Smooth muscle cell (in vitro differentiated cells): ENCODE data around the gene PWP2. TPM values are rescaled to one million over a fixed set of nuclear protein-coding genes. Genes with fewer than 3 reads are reported as not detected.
"Not testable (repeated sequence)": the region's sequence is repeated elsewhere in the genome, so short reads cannot be mapped to it uniquely, and the experiment has no call there.

Source experiments
- DNase-seq: peaks from one replicate; lab custom pipeline; 2025; ENCODE audit not compliant: unreplicated experiment; lab: John Stamatoyannopoulos, UW
- H2AFZ ChIP-seq: fragments of 200-600 bp; sonication (generic); 2 replicates; pipeline ENCODE4 v1.6.0; 2016; ENCODE audit warnings: antibody characterized with exemption, low read depth, mild to moderate bottlenecking
- H3F3A ChIP-seq: fragments of 200-600 bp; sonication (generic); 2 replicates; pipeline ENCODE4 v1.6.0; 2017; ENCODE audit warnings: antibody characterized with exemption, low read depth
- H3K27ac ChIP-seq: fragments of 200-600 bp; sonication (generic); 2 replicates; pipeline ENCODE4 v1.5.1; 2016; ENCODE audit warnings: low read depth, mild to moderate bottlenecking
- H3K27me3 ChIP-seq: fragments of 200-600 bp; sonication (generic); 2 replicates; pipeline ENCODE4 v1.6.1; 2016; ENCODE audit warnings: low read depth, mild to moderate bottlenecking
- H3K36me3 ChIP-seq: fragments of 200-600 bp; sonication (generic); 2 replicates; pipeline ENCODE4 v1.5.1; 2016; ENCODE audit warnings: low read depth
- H3K4me1 ChIP-seq: fragments of 200-600 bp; sonication (generic); 2 replicates; pipeline ENCODE4 v1.5.1; 2016; ENCODE audit warnings: low read depth
- H3K4me2 ChIP-seq: fragments of 200-600 bp; sonication (generic); 2 replicates; pipeline ENCODE4 v1.6.0; 2016; ENCODE audit warnings: mild to moderate bottlenecking
- H3K4me3 ChIP-seq: fragments of 200-600 bp; sonication (generic); 2 replicates; pipeline ENCODE4 v1.5.1; 2016; ENCODE audit warnings: mild to moderate bottlenecking
- H3K79me2 ChIP-seq: fragments of 200-600 bp; sonication (generic); 2 replicates; pipeline ENCODE4 v1.6.0; 2016; ENCODE audit warnings: low read depth, mild to moderate bottlenecking
- H3K9ac ChIP-seq: fragments of 200-600 bp; sonication (generic); 2 replicates; pipeline ENCODE4 v1.6.0; 2016; ENCODE audit warnings: low read depth
- H3K9me3 ChIP-seq: fragments of 200-600 bp; sonication (generic); replicated peaks from 2 replicates; pipeline ENCODE4 v1.5.1; 2016; ENCODE audit warnings: low read depth
- H4K20me1 ChIP-seq: fragments of 200-600 bp; sonication (generic); 2 replicates; pipeline ENCODE4 v1.6.0; 2016; ENCODE audit warnings: low read depth
- WGBS: methylation state at CpG from one replicate; pipeline ENCODE4 v1.1.7; 2016; ENCODE audit warnings: low lambda C conversion rate; 5-methylcytosine and 5-hydroxymethylcytosine counted together
- polyA plus RNA-seq: library from polyadenylated mRNA; unstranded; fragments of >200 nt; fragmentation: Nextera tagmentation; extraction: Ambion mirVana; gene quantifications from 2 replicates; pipeline ENCODE4 v1.2.1, GENCODE V29; 2016
- total RNA-seq: library from RNA; depleted of rRNA; stranded (reverse); fragments of >200 nt; gene quantifications from 2 replicates; pipeline ENCODE4 v1.2.3, GENCODE V29; 2014

PWP2 gene
- total and polyA plus RNA-seq, 2 experiments from 2014 or later = 0.38 to 1.4 TPM

DNA sequence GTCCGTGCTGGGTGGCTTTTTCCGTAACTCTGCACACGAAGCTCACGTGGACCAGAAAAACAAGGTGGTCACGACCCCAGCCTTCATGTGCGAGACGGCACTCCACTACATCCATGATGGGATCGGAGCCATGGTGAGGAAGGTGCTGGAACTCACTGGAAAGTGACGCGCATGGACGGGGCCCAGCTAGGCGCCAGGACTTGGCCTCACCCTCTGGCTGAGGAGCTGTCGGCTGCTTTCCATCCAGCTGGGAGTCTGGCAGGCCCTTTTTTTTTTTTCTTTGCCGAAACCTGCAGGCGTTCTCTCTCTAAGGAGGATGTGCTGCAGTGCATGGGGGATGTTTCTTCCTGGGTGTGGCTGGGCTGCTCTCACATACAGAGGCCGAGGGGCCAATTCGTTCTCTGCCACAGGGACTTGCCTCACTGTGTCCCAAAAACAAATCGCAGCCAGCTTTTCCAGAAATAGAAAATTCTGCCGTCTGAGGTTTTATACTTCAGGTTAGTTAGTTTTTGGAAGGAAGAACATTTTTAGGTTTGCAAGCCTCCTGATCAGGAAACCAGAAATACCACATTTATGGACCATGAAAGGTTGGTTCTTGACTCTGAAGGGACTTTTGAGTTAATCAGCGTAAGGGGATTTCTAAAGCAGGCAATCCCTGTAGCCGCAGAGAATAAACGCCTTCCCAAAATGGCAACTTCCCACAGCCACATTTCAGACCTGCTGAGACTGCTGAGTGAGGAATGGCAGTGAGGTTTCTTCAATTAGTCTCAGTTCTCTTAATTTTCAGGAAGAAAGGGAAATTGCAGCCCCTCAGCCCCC lies 37.8 kb downstream of the PWP2 start:
- not testable (repeated sequence) for H3K4me2 ChIP-seq, H3K9ac ChIP-seq, H3K79me2 ChIP-seq, H3K27me3 ChIP-seq, H4K20me1 ChIP-seq, H3K36me3 ChIP-seq, H3K9me3 ChIP-seq, H2AFZ ChIP-seq, H3K4me1 ChIP-seq, DNase-seq, H3K27ac ChIP-seq, H3K4me3 ChIP-seq, H3F3A ChIP-seq
- WGBS = no CpG with 5 or more reads among the region's 22 CpGs

- H3K4me1 ChIP-seq, H3K36me3 ChIP-seq, H3F3A ChIP-seq, H3K4me3 ChIP-seq, H3K9me3 ChIP-seq, H3K79me2 ChIP-seq, H3K4me2 ChIP-seq, DNase-seq, H3K9ac ChIP-seq, H2AFZ ChIP-seq, H3K27ac ChIP-seq, H3K27me3 ChIP-seq, H4K20me1 ChIP-seq: not testable (repeated sequence)
- no CpG with 5 or more reads among the region's 12 CpGs for WGBS
Measured at GRCh38 chr21:44145616-44146015, 38.4 kb downstream of the PWP2 start.

DNA sequence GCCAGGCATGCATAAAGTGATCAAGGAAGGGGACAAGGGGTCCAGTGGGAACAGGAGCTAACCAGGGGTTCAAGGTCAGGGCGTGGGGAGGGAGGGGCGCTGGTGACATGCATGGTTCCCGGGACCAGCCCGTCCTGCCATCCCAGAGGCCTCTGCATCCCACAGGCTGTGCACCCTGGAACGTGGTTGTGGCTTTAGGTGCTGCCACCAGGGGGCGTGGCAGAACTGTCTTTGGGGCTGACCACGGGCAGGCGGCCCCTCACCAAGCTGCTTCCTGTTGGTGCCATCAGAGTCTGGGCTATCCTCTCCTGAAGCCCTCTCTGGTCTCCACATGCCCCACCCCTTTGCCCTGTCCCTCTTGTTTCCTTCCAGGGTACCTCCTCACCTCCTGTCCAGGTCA lies 39.9 kb downstream of the PWP2 start:
- H3K4me2 ChIP-seq, H3K79me2 ChIP-seq, H3K27ac ChIP-seq, DNase-seq, H3K36me3 ChIP-seq, H3F3A ChIP-seq, H3K9ac ChIP-seq, H3K4me1 ChIP-seq, H3K9me3 ChIP-seq, H2AFZ ChIP-seq, H3K4me3 ChIP-seq, H3K27me3 ChIP-seq, H4K20me1 ChIP-seq: not testable (repeated sequence)
- no CpG with 5 or more reads among the region's 8 CpGs for WGBS

- H3K9ac ChIP-seq, H3K4me3 ChIP-seq, H3K79me2 ChIP-seq, H3K27me3 ChIP-seq, DNase-seq, H3K27ac ChIP-seq, H3K9me3 ChIP-seq, H3K4me2 ChIP-seq, H3K4me1 ChIP-seq, H3F3A ChIP-seq, H2AFZ ChIP-seq, H4K20me1 ChIP-seq, H3K36me3 ChIP-seq: not testable (repeated sequence)
- no CpG with 5 or more reads among the region's 10 CpGs for WGBS
Measured at GRCh38 chr21:44150255-44150654, 43.1 kb downstream of the PWP2 start.

GRCh38 chr21:44153214-44153888 lies 46.2 kb downstream of the PWP2 start:
- H3K4me3 ChIP-seq, H3K79me2 ChIP-seq, H3K27ac ChIP-seq, H3K36me3 ChIP-seq, H3K4me2 ChIP-seq, H3K4me1 ChIP-seq, H3F3A ChIP-seq, DNase-seq, H2AFZ ChIP-seq, H3K27me3 ChIP-seq, H3K9ac ChIP-seq, H4K20me1 ChIP-seq, H3K9me3 ChIP-seq: not testable (repeated sequence)
- no CpG with 5 or more reads among the region's 21 CpGs for WGBS

GRCh38 chr21:44153889-44154228 lies 46.7 kb downstream of the PWP2 start:
- 94% methylated on average over 9 of the region's 17 CpGs for WGBS
- not testable (repeated sequence) for H3K36me3 ChIP-seq, H3K4me2 ChIP-seq, H3K9ac ChIP-seq, H4K20me1 ChIP-seq, H3K4me3 ChIP-seq, H2AFZ ChIP-seq, DNase-seq, H3K27me3 ChIP-seq, H3K9me3 ChIP-seq, H3K79me2 ChIP-seq, H3K4me1 ChIP-seq, H3F3A ChIP-seq, H3K27ac ChIP-seq

DNA sequence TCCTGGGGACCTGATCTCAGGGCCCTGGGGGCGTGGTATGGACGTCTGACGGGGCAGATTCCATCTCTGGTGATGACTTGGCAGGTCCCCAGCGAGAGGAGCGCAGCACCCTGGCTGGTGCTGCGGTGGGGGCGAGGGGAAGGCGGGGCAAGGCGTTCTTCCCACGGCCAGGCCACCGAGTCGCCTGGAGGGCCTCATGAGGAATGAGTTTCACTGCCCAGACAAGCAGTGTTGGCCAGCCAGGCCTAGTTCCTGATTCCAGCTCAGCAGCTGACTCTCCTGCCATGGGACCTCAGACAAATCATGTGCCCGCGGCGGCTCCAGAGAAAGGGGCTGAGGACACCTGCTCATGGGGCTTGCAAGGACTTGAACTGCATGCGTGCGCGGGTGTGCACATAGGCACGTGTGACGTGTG lies 47.6 kb downstream of the PWP2 start:
- not testable (repeated sequence) for H4K20me1 ChIP-seq, H3K9ac ChIP-seq, H3K4me2 ChIP-seq, H3F3A ChIP-seq, H2AFZ ChIP-seq, H3K27ac ChIP-seq, H3K4me3 ChIP-seq, H3K79me2 ChIP-seq, DNase-seq, H3K9me3 ChIP-seq, H3K27me3 ChIP-seq, H3K36me3 ChIP-seq, H3K4me1 ChIP-seq
- no CpG with 5 or more reads among the region's 20 CpGs for WGBS

DNA sequence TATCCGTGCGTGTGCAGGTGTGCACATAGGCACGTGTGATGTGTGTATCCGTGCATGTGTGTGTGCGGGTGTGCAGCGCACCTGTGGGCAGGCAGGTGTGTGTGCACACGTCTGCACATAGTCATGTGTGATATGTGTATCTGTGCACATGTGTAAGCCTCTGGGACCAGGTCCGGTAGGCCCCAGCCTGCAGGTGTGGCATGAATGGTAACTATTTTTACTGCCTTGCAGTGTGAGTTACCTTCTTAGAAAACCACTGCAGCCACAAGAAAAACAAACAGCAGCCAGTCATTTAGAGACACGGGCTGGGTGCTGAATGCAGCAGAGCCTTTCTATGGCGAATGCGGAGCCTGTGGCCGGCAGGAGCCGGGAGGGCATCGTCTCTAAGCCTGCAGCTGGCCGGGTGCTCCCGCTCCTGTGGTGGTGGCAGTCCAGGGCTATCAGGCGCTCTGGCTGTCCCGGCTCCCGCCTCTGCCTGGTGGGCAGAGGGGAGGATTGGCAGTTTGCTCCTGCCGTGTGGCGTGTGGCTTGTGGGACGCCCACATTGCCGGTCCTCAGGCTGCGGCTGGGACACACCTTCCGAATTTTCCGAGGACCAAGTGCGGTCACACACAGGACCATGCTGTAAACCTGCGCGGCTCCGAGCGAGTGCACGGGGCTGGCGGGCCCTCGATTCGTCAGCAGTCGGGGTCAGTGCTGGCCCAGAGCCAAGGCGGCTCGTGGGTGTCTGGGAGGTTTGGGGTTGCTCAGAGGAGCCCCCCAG lies 48.2 kb downstream of the PWP2 start:
- H3K4me1 ChIP-seq, H2AFZ ChIP-seq, H3K9ac ChIP-seq, H3K36me3 ChIP-seq, DNase-seq, H3K4me2 ChIP-seq, H4K20me1 ChIP-seq, H3K4me3 ChIP-seq, H3K27ac ChIP-seq, H3K9me3 ChIP-seq, H3F3A ChIP-seq, H3K79me2 ChIP-seq, H3K27me3 ChIP-seq: not testable (repeated sequence)
- WGBS = no CpG with 5 or more reads among the region's 38 CpGs
